ENCODE measurements around the gene PAEP. TPM values are rescaled to one million over a fixed set of nuclear protein-coding genes. Genes with fewer than 3 reads are reported as not detected.
"Not testable (repeated sequence)": the region's sequence is repeated elsewhere in the genome, so short reads cannot be mapped to it uniquely, and the experiment has no call there.

Gene PAEP
- total RNA-seq (not detected), polyA plus RNA-seq (not detected)
- long read RNA-seq, donor 1: 0 reads
- long read RNA-seq, donor 2: 0 reads

DNA sequence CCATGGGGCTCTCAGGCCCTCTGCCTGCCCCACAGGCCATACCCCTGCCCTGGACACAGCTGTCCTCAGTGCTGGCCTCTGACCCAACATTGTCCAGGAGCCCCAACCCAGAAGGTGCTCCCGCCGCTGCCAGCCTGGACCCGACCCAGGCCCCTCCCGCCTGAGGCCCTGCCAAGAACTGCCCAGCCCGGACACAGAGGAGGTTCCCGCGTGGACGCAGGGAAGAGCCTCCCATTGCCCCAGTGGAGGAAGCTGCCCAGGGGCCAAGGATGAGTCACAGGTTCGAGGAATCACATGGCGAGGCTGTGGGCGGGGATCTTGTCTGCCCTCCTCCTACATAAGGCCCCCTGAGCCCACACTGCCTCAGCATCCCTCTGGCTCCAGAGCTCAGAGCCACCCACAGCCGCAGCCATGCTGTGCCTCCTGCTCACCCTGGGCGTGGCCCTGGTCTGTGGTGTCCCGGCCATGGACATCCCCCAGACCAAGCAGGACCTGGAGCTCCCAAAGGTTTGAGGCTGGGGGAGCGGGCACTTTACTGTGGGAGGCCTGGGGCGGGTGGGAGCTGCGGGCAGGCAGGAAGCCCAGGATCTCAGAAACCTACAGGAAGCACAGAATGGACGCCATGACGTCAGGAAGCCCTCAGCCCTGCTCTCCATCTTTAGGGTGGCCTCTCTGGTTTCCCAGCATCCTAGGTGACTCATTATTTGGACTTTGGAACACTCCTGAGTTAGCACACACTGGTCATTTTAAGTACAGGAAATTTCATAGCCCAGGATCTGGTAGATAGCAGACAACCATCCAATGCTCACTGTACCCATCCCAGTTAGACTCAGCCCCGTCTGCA lies at the start of gene PAEP:
PAEP (plus strand) TSS at position 366 of the 844 bp plus-strand sequence.
- DNase-seq: no peak
- H3K4me1 ChIP-seq: no peaks in the 10 kb centered on the region
- 71 to 74% (median 74%) methylated on average over 20 of the region's 20 CpGs for WGBS, 3 donors
- no peak within 1 kb of the TSS for H3K27ac ChIP-seq
- H3K4me3 ChIP-seq: no peak within 1 kb of the TSS
- peaks cover 0 to 51% (median 1%) of the 10 kb centered on the region in 3 donors for H3K27me3 ChIP-seq (ENCODE audit: insufficient read depth in 3 of 3, low read length in 2 of 3)
- H3K9me3 ChIP-seq: no peaks in the 10 kb centered on the region
- H3K36me3 ChIP-seq (ENCODE audit: insufficient read depth in 1 of 2, low read depth in 1 of 2): no peaks in the 10 kb centered on the region
- ATAC-seq: no peak
- intact Hi-C loops (cut with DNase I): no loop called here
- TF ChIP-seq, protein P1, sequence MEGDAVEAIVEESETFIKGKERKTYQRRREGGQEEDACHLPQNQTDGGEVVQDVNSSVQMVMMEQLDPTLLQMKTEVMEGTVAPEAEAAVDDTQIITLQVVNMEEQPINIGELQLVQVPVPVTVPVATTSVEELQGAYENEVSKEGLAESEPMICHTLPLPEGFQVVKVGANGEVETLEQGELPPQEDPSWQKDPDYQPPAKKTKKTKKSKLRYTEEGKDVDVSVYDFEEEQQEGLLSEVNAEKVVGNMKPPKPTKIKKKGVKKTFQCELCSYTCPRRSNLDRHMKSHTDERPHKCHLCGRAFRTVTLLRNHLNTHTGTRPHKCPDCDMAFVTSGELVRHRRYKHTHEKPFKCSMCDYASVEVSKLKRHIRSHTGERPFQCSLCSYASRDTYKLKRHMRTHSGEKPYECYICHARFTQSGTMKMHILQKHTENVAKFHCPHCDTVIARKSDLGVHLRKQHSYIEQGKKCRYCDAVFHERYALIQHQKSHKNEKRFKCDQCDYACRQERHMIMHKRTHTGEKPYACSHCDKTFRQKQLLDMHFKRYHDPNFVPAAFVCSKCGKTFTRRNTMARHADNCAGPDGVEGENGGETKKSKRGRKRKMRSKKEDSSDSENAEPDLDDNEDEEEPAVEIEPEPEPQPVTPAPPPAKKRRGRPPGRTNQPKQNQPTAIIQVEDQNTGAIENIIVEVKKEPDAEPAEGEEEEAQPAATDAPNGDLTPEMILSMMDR (IDR thresholded peaks at IDR 0.05): no peak

DNA sequence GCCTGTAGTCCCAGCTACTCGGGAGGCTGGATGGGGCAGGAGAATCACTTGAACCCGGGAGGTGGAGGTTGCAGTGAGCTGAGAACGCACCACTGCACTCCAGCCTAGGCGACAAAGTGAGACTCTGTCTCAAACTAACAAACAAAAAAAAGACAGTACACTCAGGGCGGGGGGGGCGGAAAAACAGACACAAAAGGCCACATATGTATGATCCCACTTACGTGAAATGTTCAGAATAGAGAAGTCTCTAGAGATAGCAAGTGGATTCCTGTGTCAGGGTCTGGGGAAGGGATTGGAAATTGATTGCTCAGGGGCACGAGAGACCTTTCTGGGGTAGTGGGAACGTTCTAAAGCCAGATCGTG lies 49.3 kb upstream of the PAEP start:
- TF ChIP-seq, protein P1 (IDR thresholded peaks at IDR 0.05): no peak
- Histone ChIP-seq H3K4me1 (no peaks in the 10 kb centered on the region), H3K36me3 (ENCODE audit: insufficient read depth in 1 of 2, low read depth in 1 of 2) (no peaks in the 10 kb centered on the region), H3K9me3 (peaks cover 4% of the 10 kb centered on the region), H3K4me3 (no peak overlapping the region), H3K27ac (no peak overlapping the region), H3K27me3 (ENCODE audit: insufficient read depth in 3 of 3, low read length in 2 of 3) (peaks cover 0 to 14% (median 0%) of the 10 kb centered on the region in 3 donors)
- DNase-seq: no peak
- WGBS, 3 donors: 76 to 80% (median 78%) methylated on average over 10 of the region's 10 CpGs
- intact Hi-C loops (cut with DNase I): no loop called here
- no peak for ATAC-seq

DNA sequence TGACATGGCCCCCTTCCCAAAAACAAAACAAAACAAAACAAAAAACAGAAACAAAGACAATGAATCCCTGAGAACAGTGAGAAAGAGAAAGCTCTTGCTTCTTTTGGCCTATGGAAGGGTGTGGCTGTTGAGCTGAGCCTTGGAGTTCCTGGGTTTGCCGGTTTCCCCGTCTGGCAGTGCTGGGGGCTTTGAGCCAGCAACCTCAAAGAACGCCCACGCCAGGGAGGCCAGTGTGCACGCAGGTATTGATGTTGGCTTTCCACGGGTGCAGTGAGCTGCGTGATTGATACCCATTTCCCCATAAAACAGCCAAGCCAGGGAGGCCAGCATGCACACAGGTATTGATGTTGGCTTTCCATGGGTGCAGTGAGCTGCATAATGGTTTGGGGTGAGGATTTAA lies 48.7 kb upstream of the PAEP start:
- no peaks in the 10 kb centered on the region for H3K36me3 ChIP-seq (ENCODE audit: insufficient read depth in 1 of 2, low read depth in 1 of 2)
- peaks cover 0 to 14% (median 0%) of the 10 kb centered on the region in 3 donors for H3K27me3 ChIP-seq (ENCODE audit: insufficient read depth in 3 of 3, low read length in 2 of 3)
- TF ChIP-seq, protein P1 (IDR thresholded peaks at IDR 0.05): no peak
- H3K4me1 ChIP-seq: no peaks in the 10 kb centered on the region
- H3K4me3 ChIP-seq: no peak overlapping the region
- peaks cover 4% of the 10 kb centered on the region for H3K9me3 ChIP-seq
- H3K27ac ChIP-seq: no peak overlapping the region
- WGBS, 3 donors: 46 to 52% (median 48%) methylated on average over 7 of the region's 7 CpGs
- ATAC-seq (no peak), DNase-seq (no peak)
- intact Hi-C loops (cut with DNase I): no loop called here

DNA sequence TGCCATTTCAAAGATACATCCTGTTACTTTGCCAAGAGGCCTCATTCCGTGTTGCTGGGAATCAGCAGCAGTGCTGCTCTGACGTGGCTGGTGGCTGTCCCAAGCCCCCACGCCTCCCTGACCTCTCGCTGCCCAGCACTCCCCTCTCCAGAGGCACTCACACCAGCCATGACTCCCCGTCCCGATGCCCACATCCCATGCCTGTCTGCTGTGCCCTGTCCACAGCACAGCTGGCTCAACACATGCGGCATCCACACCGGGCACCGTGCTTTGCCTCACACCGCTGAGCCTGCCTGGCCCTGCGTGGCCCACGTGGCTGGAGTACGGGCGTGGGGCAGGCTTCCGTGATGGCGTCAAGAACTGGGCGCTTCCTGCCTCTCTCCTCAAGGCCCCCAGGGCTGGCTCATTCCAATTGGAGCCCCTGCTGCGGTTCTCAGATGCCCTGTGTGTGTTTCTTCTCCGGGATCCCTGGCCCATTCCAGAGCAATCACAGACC lies 48.2 kb upstream of the PAEP start:
- H3K27ac ChIP-seq: no peak overlapping the region
- H3K4me1 ChIP-seq: no peaks in the 10 kb centered on the region
- no peak for ATAC-seq
- intact Hi-C loops (cut with DNase I): no loop called here
- no peaks in the 10 kb centered on the region for H3K36me3 ChIP-seq (ENCODE audit: insufficient read depth in 1 of 2, low read depth in 1 of 2)
- peaks cover 0 to 12% (median 0%) of the 10 kb centered on the region in 3 donors for H3K27me3 ChIP-seq (ENCODE audit: insufficient read depth in 3 of 3, low read length in 2 of 3)
- peaks cover 4% of the 10 kb centered on the region for H3K9me3 ChIP-seq
- no peak for DNase-seq
- TF ChIP-seq, protein P1 (IDR thresholded peaks at IDR 0.05): no peak
- 71 to 80% (median 76%) methylated on average over 17 to 19 of the region's 19 CpGs for WGBS, 3 donors
- no peak overlapping the region for H3K4me3 ChIP-seq

DNA sequence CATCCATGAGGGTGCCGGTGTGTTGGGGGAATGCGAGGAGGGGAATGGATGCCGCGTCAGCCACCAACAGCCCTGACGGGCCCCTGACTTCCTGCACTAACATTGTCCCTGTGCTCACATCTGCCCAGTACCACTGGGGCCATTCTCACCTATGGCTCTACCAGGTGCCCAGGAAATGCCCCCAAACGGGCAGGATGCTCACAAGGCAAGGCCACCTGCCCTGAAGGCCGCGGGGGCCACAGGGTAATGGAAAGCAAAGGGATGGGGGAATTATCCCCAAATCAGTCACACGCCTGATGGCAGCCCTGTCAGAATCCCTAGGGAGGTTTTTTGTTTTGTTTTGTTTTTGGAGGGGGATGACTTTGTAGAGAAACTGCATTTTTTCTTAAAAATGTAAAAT lies 47.6 kb upstream of the PAEP start:
- H3K4me1 ChIP-seq; H3K27ac ChIP-seq; H3K9me3 ChIP-seq; ATAC-seq; DNase-seq; H3K4me3 ChIP-seq; intact Hi-C loops (cut with DNase I); H3K36me3 ChIP-seq (ENCODE audit: insufficient read depth in 1 of 2, low read depth in 1 of 2): not testable (repeated sequence)
- 62 to 70% (median 62%) methylated on average over 9 of the region's 9 CpGs for WGBS, 3 donors
- peaks cover 0 to 10% (median 0%) of the 10 kb centered on the region in 3 donors for H3K27me3 ChIP-seq (ENCODE audit: insufficient read depth in 3 of 3, low read length in 2 of 3)

Data from psoas muscle (tissue), 8 donors.